ENCODE measurements around the gene NUBPL. TPM values are rescaled to one million over a fixed set of nuclear protein-coding genes. Genes with fewer than 3 reads are reported as not detected.
A peak's percentile ranks its signal among the peaks of the same experiment; 100 is the strongest.

NUBPL gene
- total RNA-seq, 1 donor = 12.1 TPM

DNA sequence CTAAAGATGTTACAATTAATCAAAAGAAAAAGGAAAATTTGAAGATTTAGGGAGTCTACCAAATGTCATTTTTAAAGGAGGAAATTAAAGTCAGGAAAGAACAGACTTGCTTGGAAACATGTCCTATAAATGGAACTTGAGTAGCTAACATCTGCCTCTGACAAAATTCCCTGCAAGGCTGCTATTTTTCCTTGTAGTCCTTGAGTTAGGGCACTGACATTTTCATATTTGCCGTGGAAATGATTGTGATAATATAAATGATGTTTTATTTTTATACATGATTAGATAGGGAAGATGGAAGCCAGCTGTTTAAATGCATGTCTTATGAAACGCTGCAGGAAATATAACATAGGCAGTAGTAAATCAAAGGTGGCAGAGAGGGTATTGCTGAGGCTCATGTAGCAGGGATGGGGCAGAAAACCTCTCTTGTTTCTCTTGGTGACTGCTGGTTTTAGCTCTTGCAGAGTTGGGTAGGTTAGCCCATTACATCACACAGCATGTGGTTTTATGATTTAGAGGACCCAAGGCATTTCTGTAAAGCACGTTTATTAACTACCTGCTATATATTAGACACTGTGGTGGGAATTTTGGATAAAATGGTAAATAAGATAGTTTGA is 21.7 kb downstream of the NUBPL start:
- TF ChIP-seq, protein P1, sequence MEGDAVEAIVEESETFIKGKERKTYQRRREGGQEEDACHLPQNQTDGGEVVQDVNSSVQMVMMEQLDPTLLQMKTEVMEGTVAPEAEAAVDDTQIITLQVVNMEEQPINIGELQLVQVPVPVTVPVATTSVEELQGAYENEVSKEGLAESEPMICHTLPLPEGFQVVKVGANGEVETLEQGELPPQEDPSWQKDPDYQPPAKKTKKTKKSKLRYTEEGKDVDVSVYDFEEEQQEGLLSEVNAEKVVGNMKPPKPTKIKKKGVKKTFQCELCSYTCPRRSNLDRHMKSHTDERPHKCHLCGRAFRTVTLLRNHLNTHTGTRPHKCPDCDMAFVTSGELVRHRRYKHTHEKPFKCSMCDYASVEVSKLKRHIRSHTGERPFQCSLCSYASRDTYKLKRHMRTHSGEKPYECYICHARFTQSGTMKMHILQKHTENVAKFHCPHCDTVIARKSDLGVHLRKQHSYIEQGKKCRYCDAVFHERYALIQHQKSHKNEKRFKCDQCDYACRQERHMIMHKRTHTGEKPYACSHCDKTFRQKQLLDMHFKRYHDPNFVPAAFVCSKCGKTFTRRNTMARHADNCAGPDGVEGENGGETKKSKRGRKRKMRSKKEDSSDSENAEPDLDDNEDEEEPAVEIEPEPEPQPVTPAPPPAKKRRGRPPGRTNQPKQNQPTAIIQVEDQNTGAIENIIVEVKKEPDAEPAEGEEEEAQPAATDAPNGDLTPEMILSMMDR (IDR thresholded peaks at IDR 0.05; ENCODE audit: insufficient read depth, low read depth, low read length) = no peak
- peak; percentile 52 for DNase-seq (ENCODE audit: low read depth)
- no peak overlapping the region for H3K4me3 ChIP-seq (ENCODE audit: low read depth, low read length)

DNA sequence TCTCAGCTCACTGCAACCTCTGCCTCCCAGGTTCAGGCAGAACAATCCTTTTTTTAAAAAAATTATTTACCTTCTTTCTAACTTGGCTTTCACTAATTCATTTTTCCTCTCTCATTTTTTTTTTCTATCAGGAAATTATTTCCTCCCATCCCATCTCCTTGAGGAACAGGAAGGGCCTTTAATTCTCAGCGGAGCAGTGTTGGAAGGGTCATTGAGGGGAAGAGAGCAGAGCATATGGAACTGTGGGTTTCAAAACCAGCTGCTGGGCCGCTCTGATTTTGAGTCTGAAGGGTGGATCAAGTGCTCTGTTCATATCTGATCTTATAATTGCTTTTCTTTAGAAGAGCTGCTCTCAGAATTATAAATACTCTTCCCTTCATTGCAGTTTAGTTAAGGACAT is 29.0 kb downstream of the NUBPL start:
- TF ChIP-seq, protein P1 (IDR thresholded peaks at IDR 0.05; ENCODE audit: insufficient read depth, low read depth, low read length) = no peak
- no peak for DNase-seq (ENCODE audit: low read depth)

DNA sequence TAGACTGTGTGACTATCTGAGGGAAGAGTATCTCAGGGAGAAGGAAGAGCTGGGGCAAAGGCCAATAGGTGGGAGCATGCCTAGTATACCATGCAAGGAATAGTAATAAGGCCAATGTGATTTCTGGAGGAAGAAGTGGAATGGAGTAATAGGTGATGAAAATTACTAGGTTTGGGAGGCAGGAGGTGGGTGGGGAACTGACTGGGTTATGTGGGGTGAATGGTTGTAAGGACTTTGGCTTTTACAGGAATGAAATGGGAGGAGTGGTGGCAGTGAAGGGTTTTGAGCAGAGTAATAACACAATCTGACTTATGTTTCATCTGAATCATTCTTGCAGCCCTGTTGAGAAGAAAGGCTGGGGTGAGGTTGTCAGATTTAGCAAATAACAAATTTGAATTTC is 30.9 kb downstream of the NUBPL start:
- no peak overlapping the region for H3K4me3 ChIP-seq (ENCODE audit: low read depth, low read length)
- TF ChIP-seq, protein P1 (IDR thresholded peaks at IDR 0.05; ENCODE audit: insufficient read depth, low read depth, low read length) = no peak
- DNase-seq (ENCODE audit: low read depth) = no peak

More for the DNA sequence above, 29.0 kb downstream of the NUBPL start:
- H3K4me3 ChIP-seq (ENCODE audit: low read depth, low read length) = no peak overlapping the region

DNA sequence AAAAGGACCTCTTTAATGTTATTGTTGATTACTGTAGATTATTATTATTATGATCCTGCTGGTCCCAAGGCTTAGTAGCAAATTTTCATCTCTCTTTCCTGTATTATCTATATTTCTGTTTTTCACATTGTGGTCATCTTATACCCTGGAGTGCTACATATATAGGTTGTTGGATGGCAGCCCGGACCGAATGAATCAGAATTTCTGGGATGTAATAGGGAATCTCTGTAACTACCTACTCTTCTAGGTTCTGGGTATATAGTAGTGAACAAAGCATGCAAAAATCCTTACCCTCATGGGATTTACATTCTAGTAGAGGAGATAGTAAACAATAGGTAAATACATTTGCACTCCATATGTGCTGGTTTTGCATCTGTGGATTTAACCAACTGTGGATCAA is 31.4 kb downstream of the NUBPL start:
- no peak for DNase-seq (ENCODE audit: low read depth)
- no peak overlapping the region for H3K4me3 ChIP-seq (ENCODE audit: low read depth, low read length)

DNA sequence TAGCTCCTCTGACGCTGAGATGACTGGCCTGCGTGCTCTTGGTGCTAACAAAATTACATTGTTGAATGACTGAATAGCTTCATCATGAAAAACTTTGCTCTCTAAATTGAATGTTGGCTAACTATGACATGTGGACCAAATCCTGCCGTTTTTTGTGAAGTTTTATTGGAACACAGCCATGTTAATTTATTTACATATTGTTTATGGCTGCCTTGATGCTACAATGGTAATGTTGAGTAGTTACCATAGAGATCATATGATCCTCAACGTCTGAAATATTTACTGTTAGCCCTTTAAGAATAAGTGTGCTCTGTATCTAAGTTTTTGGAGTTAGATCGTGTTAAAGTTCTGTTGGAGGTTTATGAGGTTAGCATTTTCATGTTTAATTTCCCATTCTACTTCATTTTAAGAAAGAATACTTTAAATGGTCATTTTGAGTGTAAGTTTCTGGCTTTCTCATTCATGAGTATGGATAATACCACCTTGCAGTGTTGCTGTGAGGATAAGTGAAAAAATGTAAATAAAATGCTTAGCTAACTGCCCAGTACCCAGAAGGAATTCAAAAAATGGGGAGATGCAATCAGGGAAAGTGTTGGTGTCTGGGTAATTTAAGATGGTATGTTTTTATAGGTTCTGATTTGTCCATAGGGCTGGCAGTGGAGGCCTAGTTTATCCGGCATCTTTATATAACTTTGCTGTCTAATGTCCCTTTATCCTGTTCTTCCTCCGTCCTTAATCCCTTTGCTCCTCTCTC is 35.3 kb downstream of the NUBPL start:
- peak; percentile 53 for DNase-seq (ENCODE audit: low read depth)
- TF ChIP-seq, protein P1 (IDR thresholded peaks at IDR 0.05; ENCODE audit: insufficient read depth, low read depth, low read length) = no peak
- no peak overlapping the region for H3K4me3 ChIP-seq (ENCODE audit: low read depth, low read length)

More for the DNA sequence above, 31.4 kb downstream of the NUBPL start:
- TF ChIP-seq, protein P1 (IDR thresholded peaks at IDR 0.05; ENCODE audit: insufficient read depth, low read depth, low read length) = no peak

DNA sequence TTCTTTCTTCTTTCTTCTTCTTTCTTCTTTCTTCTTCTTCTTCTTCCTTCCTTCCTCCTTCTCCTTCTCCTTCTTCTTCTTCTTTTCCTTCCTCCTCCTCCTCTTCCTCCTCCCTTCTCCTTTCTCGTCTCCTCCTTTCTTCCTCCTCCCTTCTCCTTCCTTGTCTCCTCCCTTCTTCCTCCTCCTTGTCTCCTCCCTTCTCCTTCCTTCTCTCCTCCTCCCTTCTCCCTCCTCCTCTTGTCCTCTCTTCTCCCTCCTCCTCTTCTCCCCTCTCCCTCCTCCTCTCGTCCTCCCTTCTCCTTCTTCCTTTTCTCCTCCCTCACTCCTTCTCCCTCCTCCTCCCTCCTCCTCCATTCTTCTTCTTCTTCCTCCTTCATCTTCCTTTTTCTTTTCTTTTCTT is 44.5 kb downstream of the NUBPL start:
- no peak overlapping the region for H3K4me3 ChIP-seq (ENCODE audit: low read depth, low read length)
- no peak for DNase-seq (ENCODE audit: low read depth)
- TF ChIP-seq, protein P1 (IDR thresholded peaks at IDR 0.05; ENCODE audit: insufficient read depth, low read depth, low read length) = no peak

Data from fibroblast of villous mesenchyme (primary cell).